Aorta (tissue), 5 donors: Measurements from ENCODE around the gene SLC25A28. TPM values are rescaled to one million over a fixed set of nuclear protein-coding genes. Genes with fewer than 3 reads are reported as not detected.
"Not testable (repeated sequence)": the region's sequence is repeated elsewhere in the genome, so short reads cannot be mapped to it uniquely, and the experiment has no call there.

ENCODE experiments used
- ATAC-seq: fragments of 200-7000 bp; cut with Tn5 transposase; one replicate; pipeline ENCODE4 v1.9.1; 2022; ENCODE audit warnings: moderate library complexity; ENCODE audit not compliant: low FRiP score
- DNase-seq, 2 donors: peaks; one replicate each; pipeline ENCODE4 v3.0.0-alpha.2; 2020
- H3K27ac ChIP-seq, 2 donors: one replicate each; pipeline ENCODE4 v1.5.1; 2013; ENCODE audit warnings: low read length in 2 of 2, mild to moderate bottlenecking in 2 of 2, moderate library complexity in 2 of 2, control low read depth in 1 of 2, inconsistent platforms in 1 of 2, low read depth in 1 of 2
- H3K27me3 ChIP-seq, 2 donors: one replicate each; pipeline ENCODE4 v1.6.1; 2013; ENCODE audit warnings: control low read depth in 1 of 2, low read length in 1 of 2, mild to moderate bottlenecking in 1 of 2, moderate library complexity in 1 of 2; ENCODE audit not compliant: insufficient read depth in 2 of 2, control insufficient read depth in 1 of 2
- H3K36me3 ChIP-seq, 2 donors: one replicate each; pipeline ENCODE4 v1.6.1; 2013; ENCODE audit warnings: control low read depth in 1 of 2, low read length in 1 of 2, mild to moderate bottlenecking in 1 of 2; ENCODE audit not compliant: insufficient read depth in 2 of 2, control insufficient read depth in 1 of 2
- H3K4me1 ChIP-seq, 2 donors: one replicate each; pipeline ENCODE4 v1.6.1; 2013; ENCODE audit warnings: low read length in 2 of 2, control low read depth in 1 of 2, mild to moderate bottlenecking in 1 of 2, moderate library complexity in 1 of 2; ENCODE audit not compliant: insufficient read depth in 2 of 2, control insufficient read depth in 1 of 2
- H3K4me3 ChIP-seq, 2 donors: one replicate each; pipeline ENCODE4 v1.5.1; 2013; ENCODE audit warnings: low read length in 2 of 2, control low read depth in 1 of 2, mild to moderate bottlenecking in 1 of 2
- H3K9me3 ChIP-seq: one replicate; pipeline ENCODE4 v1.6.1; 2013; ENCODE audit warnings: mild to moderate bottlenecking, low read length; ENCODE audit not compliant: control insufficient read depth
- WGBS, 2 donors: extraction: QIAGEN DNeasy Blood & Tissue Kit; methylation state at CpG; one replicate each; pipeline ENCODE4 v1.1.7; 2013; 5-methylcytosine and 5-hydroxymethylcytosine counted together
- intact Hi-C, 2 donors: fragments of 100-400 bp; cut with DNase I; formaldehyde crosslinking; loops; one replicate each; pipeline versions ENCODE4 v1.14.2 to v1.15.0; 2022
- polyA plus RNA-seq, 2 donors: library from polyadenylated mRNA; stranded (reverse); fragments of 200-250 nt; gene quantifications; one replicate each; pipeline ENCODE4 v1.2.3, GENCODE V29; 2013
- total RNA-seq, 2 donors: library from RNA; stranded (reverse); fragmentation: NEBNext Ultra II Directional; extraction: Animal tissue kit (Norgen Biotek cat#: 25700); gene quantifications; one replicate each; pipeline ENCODE4 v1.2.1, GENCODE V29; 2021
- donor health status: healthy with polysubstance abuse.
- donor health status: Bipolar disorder and iron deficiency.
- donor health status: DM: no; HTN: no; CAD: no.
- donor health status: DM: no; HTN: no; CAD: no.
- donor health status: DM: yes; HTN: yes; CAD: no.

The SLC25A28 gene
- total and polyA plus RNA-seq, 4 donors: 40.4 to 157 (median 45.5) TPM

DNA sequence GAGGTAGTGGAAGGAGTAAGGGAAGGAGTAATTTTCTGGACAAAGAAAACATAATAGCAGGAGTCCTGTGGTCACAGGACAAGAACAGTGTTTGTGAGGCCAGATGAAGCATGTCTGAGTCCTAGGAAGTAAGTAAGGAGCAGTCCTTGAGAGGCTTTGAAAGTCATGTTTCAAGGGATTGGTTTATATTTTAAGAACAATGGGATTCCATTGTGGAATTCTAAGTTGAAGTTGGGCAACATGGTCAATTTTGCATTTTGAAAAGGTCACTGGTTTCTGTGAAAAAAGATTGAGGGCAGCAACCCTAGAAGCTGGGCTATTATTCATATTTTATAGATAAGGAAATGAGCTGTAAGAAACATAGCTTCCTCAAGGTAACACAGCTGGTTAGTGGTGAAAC lies 10.8 kb upstream of the SLC25A28 start:
- DNase-seq (no peak), ATAC-seq (no peak)
- Histone ChIP-seq H3K9me3 (no peaks in the 10 kb centered on the region), H3K4me1 (no peaks in the 10 kb centered on the region), H3K27me3 (no peaks in the 10 kb centered on the region), H3K27ac (no peak overlapping the region), H3K36me3 (no peaks in the 10 kb centered on the region), H3K4me3 (no peak overlapping the region)
- intact Hi-C loops: no loop called here

DNA sequence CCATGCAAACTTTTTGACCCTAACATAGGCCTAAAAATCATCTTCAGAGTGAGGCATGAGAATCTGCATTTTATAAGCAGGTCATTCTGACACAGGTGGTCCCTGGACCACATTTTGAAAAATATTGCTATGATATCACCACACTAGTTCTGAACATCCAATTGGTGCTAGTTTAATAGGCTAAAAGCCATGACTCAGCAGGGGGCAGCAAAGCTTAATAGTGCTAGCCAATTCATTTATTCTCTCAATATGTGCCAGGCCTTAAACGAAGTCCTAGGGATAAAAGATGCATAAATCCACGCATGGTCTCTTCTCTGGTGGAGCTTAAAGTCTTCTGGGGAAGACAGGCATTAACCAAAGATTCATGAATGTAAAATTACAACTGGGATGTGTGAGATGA lies 10.2 kb upstream of the SLC25A28 start:
- no peak for DNase-seq
- 29 to 33% methylated on average over 2 of the region's 2 CpGs for WGBS, 2 donors
- no peak for ATAC-seq
- H3K4me1 ChIP-seq: no peaks in the 10 kb centered on the region
- intact Hi-C loops: no loop called here
- H3K36me3 ChIP-seq: no peaks in the 10 kb centered on the region
- H3K27ac ChIP-seq: no peak overlapping the region
- H3K4me3 ChIP-seq: no peak overlapping the region
- H3K9me3 ChIP-seq: no peaks in the 10 kb centered on the region
- no peaks in the 10 kb centered on the region for H3K27me3 ChIP-seq

DNA sequence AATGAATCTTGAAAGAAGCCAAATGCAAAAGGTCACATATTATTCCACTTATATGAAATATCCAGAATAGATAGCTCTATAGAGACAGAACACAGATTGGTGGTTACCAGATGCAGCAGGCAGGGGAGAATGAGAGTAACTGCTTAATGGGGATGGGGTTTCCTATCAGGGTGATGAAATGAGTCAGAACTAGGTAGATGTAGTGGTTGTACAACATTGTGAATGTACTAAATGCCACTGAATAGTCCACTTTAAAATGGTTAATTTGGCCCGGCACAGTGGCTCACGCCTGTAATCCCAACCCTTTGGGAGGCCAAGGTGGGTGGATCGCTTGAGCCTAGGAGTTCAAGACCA lies 9.4 kb upstream of the SLC25A28 start:
- H3K4me1 ChIP-seq: no peaks in the 10 kb centered on the region
- no peaks in the 10 kb centered on the region for H3K36me3 ChIP-seq
- intact Hi-C loops: loop anchor here (10.0 kb wide), 1 partner anchor 105 kb away; the partner anchor contains the start of genes COX15 (in 2 of the 2) and CUTC (in 2 of the 2)
- H3K27ac ChIP-seq: no peak overlapping the region
- no peaks in the 10 kb centered on the region for H3K9me3 ChIP-seq
- ATAC-seq (no peak), DNase-seq (no peak)
- WGBS, 2 donors: 56% methylated on average over 3 of the region's 3 CpGs
- no peak overlapping the region for H3K4me3 ChIP-seq
- H3K27me3 ChIP-seq: no peaks in the 10 kb centered on the region

DNA sequence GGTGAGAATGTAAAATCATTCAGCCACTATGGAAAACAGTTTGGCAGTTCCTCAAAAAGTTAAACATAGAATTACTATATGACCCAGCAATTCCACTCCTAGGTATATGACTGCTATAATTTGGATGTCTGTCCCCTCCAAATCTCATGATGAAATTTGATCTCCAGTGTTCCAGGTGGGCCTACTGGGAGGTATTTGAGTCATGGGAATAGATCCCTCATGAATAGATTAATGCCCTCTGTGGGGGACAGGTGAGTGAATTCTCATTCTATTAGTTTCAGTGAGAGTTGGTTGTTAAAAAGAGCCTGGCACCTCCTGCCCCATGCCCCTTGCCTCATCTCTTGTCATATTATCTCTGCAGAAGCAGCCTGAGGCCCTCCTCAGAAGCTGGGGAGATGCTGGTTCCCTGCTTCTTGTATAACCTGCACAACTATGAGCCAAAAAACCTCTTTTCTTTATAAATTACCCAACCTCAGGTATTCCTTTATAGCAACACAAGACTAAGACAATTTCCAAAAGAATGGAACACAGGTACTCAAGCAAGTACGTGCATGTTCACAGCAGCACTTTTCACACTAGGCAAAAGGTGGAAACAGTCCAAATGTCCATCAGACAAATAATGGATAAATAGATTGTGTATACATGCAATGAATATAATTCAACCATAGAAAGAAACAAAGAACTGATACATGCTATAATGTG lies 8.8 kb upstream of the SLC25A28 start:
- 69 to 79% methylated on average over 1 of the region's 1 CpG for WGBS, 2 donors
- Histone ChIP-seq H3K9me3 (no peaks in the 10 kb centered on the region), H3K4me3 (no peak overlapping the region), H3K27me3 (no peaks in the 10 kb centered on the region), H3K27ac (no peak overlapping the region), H3K36me3 (no peaks in the 10 kb centered on the region), H3K4me1 (no peaks in the 10 kb centered on the region)
- DNase-seq: no peak
- intact Hi-C loops: loop anchor here (10.0 kb wide), 1 partner anchor 106 kb away; the partner anchor contains the start of genes COX15 (in 2 of the 2) and CUTC (in 2 of the 2)
- no peak for ATAC-seq

DNA sequence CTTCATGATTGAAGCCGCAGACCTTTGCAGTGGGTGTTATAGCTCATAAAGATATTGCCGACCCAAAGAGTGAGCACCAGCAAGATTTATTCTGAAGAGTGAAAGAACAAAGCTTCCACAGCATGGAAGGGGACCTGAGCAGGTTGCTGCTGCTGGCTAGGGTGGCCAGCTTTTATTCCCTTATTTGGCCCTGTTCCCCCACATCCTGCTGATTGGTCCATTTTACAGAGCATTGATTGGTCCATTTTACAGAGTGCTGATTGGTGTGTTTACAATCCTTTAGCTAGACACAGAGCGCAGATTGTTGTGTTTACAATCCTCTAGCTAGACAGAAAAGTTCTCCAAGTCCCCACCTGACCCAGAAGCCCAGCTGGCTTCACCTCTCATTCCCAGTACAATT lies 4.9 kb upstream of the SLC25A28 start:
- not testable (repeated sequence) for H3K4me3 ChIP-seq, H3K27ac ChIP-seq, H3K4me1 ChIP-seq, H3K27me3 ChIP-seq, DNase-seq, H3K9me3 ChIP-seq, ATAC-seq, H3K36me3 ChIP-seq
- 63 to 64% methylated on average over 3 of the region's 3 CpGs for WGBS, 2 donors
- intact Hi-C loops: loop anchor here (10.0 kb wide), 1 partner anchor 110 kb away; the partner anchor contains the start of genes COX15 (in 2 of the 2) and CUTC (in 2 of the 2)

DNA sequence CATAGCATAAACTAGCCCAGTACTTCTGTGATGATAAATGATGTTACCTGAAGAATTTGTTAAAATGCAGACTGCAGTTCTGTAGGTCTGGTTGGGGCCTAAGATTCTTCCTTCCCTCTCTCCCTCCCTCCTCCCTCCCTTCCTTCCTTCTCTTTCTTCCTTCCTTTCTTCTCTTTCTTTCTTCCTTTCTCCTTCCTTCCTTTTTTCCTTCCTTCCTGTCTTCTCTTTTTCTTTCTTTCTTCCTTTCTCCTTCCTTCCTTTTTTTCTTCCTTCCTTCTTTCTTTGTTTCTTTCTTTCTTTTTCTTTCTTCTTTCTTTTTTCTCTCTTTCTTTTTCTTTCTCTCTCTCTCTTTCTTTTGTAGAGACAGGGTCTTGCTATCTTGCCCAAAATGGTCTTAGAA lies 3.7 kb upstream of the SLC25A28 start:
- DNase-seq (no peak), ATAC-seq (no peak)
- intact Hi-C loops: loop anchor here (5.0 to 10.0 kb wide), 3 partner anchors 33 to 192 kb away; partner anchors contain the start of genes COX15 (in 2 of the 2), CUTC (in 2 of the 2), ENTPD7 (in 1 of the 2) and GOT1 (in 1 of the 2)
- Histone ChIP-seq H3K27ac (no peak overlapping the region), H3K36me3 (no peaks in the 10 kb centered on the region), H3K9me3 (no peaks in the 10 kb centered on the region), H3K27me3 (no peaks in the 10 kb centered on the region), H3K4me1 (no peaks in the 10 kb centered on the region), H3K4me3 (no peak overlapping the region)

DNA sequence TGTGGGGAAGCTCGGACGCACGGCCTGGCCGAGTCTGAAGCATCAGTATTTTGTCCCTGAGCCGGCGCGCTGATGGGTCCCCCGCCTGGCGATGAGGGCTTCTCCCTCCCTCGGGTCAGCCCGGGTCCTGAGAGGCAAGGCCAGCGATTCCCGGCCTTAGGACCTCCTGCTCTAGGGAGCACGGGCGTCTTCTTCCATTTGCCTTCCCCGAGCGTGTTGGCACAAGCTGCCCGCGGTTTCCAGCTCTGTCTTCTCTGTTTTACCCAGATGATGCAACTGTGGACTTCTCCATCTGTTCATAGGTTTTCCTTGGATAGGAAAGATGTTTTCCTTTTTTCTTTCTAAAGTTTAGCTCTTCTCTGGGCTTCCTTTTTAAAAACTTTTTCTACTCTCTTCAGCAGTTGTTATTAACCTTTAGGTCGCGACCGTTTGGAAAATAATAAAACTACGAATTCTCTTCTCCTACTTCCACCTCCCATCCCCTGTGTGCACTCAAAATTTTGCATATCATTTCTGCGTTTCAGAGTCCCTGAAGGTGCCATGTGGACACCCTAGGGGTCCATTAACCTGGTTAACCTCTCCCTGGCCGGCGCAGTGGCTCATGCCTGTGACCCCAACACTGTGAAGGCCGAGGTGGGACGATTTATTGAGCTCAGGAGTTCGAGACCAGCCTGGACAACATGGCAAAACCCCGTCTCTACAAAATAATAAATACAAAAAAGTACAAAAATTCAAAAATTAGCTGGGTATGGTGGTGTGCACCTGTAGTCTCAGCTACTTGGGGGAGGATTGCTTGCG lies 1.4 kb upstream of the SLC25A28 start:
- ATAC-seq: peak; percentile 55
- Histone ChIP-seq H3K36me3 (no peaks in the 10 kb centered on the region), H3K27ac (peak overlapping the region; percentile 91 to 94), H3K4me3 (peak overlapping the region; percentile 11 to 40), H3K4me1 (no peaks in the 10 kb centered on the region), H3K9me3 (no peaks in the 10 kb centered on the region), H3K27me3 (no peaks in the 10 kb centered on the region)
- intact Hi-C loops: loop anchor here (1.0 to 10.0 kb wide), 4 partner anchors 36 to 189 kb away; partner anchors contain the start of genes COX15 (in 2 of the 2), CUTC (in 2 of the 2), ENTPD7 (in 2 of the 2) and GOT1 (in 1 of the 2)
- no peak for DNase-seq
- WGBS, 2 donors: 11 to 13% methylated on average over 30 to 31 of the region's 31 CpGs

DNA sequence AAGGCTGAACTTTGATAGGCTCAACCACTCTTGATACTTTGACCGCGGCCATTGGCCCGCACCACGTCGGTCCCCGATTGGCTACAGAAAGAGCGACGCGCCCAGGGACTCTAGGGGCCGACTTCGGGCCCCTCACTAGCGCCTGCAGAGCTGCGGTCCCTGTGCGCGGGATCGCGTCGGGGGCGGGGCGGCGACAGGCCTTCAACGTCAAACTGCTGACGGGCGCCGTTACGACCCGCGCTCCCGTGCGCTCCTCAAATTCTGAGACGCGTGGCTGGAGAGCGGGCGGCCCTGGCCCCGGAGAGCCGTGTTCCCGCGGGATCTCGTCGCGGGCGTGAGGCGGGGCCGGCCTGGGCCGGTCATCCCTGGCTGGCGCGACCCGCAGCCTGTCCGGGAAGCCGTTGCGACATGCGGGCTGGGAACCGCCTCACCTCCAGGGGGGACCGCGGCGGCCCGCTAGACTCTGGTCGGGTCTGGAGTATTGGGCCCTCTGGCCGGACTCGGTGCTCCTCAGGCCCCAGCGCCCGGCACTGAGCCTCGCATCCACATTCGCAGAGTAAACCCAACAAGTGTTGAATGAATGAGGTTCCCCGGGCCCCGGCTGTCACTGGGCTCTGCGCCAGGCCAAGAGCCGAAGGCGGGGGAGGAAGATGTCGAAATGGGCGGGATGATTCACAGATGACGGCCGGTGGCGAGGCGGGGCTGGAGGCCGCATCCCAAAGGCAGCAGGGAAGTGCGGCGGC lies 643 bp upstream of the SLC25A28 start:
- H3K27me3 ChIP-seq: no peaks in the 10 kb centered on the region
- peak overlapping the region; percentile 31 to 40 for H3K4me3 ChIP-seq
- ATAC-seq (peak; percentile 96), DNase-seq (peak; percentile 96 to 97)
- H3K9me3 ChIP-seq: no peaks in the 10 kb centered on the region
- 0% methylated on average over 71 to 78 of the region's 78 CpGs for WGBS, 2 donors
- intact Hi-C loops: loop anchor here (1.0 to 10.0 kb wide), 4 partner anchors 36 to 189 kb away; partner anchors contain the start of genes COX15 (in 2 of the 2), CUTC (in 2 of the 2), ENTPD7 (in 2 of the 2) and GOT1 (in 1 of the 2)
- H3K4me1 ChIP-seq: no peaks in the 10 kb centered on the region
- peak overlapping the region; percentile 74 to 94 for H3K27ac ChIP-seq
- no peaks in the 10 kb centered on the region for H3K36me3 ChIP-seq
